Activated CD8-positive, alpha-beta memory T cell treated with anti-CD3 and anti-CD28 coated beads, Interleukin-2, amount 50 U/mL, for 1 hour (primary cell): ENCODE measurements around the gene OR5D16.
"Not testable (repeated sequence)": the region's sequence is repeated elsewhere in the genome, so short reads cannot be mapped to it uniquely, and the experiment has no call there.

Experiments
- DNase-seq: peaks from one replicate; pipeline ENCODE4 v3.0.0-alpha.2; 2020; ENCODE audit errors: extremely low read depth

Gene OR5D16

GRCh38 chr11:55838452-55838851 lies at the start of gene OR5D16:
Gene OR5D16, plus strand, starts transcription at chr11:55838752. Its CDS starts 0 bp downstream, at chr11:55838752.
- no peak for DNase-seq

DNA sequence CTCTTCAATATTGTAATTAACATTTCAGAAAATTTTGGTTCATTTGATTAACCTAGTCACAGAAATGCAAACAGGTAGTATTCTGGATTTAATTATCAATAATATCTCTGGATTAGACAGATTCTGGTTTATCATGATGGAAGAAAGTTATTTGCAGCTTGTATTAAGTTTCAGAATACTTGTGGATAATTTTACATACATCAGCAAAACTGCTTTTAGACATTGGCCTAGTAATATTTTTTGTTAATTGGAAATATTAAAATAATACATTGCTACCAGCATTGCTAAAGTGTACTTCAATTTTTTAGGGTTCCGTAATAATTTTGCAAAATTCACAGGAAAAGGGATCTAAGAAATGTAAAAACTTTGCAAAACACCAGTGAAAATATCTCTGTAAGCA lies 46.9 kb upstream of the OR5D16 start:
- no peak for DNase-seq

- no peak for DNase-seq
Measured at GRCh38 chr11:55793321-55793720, 45.2 kb upstream of the OR5D16 start.

GRCh38 chr11:55795256-55795655 lies 43.3 kb upstream of the OR5D16 start, which contains the start of gene OR5D14:
Gene OR5D14, plus strand, starts transcription at chr11:55795556. Its CDS starts 0 bp downstream, at chr11:55795556.
- DNase-seq = no peak

- DNase-seq = no peak
Measured at GRCh38 chr11:55806248-55806647, 32.3 kb upstream of the OR5D16 start.

DNA sequence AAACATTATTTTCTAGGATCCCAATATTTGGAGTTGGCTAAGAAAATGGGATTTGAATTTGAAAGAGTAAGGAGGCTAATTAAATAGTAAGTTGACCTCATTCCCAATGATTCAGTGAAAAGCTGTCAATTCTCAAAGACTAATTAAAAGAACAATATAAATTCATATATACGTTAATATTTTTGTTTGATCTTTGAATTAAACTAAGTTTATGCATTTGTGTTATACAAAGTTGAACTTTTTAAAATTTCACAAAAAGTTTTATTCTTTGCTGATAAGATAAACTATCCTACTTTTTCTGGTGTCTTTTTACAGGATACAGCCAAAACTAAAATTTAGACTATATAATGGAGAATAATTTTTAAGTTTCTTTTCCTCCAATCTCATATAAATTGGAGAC lies 27.5 kb upstream of the OR5D16 start, which contains the start of gene OR5L1:
Gene OR5L1, plus strand, starts transcription at position 301 of the 400 bp plus-strand sequence. CDS start 100 bp downstream, outside the sequence.
- no peak for DNase-seq

GRCh38 chr11:55819330-55819729 lies 19.2 kb upstream of the OR5D16 start, which contains the start of gene OR5D18:
Gene OR5D18, plus strand, starts transcription at chr11:55819630. Its CDS starts 0 bp downstream, at chr11:55819630.
- no peak for DNase-seq

DNA sequence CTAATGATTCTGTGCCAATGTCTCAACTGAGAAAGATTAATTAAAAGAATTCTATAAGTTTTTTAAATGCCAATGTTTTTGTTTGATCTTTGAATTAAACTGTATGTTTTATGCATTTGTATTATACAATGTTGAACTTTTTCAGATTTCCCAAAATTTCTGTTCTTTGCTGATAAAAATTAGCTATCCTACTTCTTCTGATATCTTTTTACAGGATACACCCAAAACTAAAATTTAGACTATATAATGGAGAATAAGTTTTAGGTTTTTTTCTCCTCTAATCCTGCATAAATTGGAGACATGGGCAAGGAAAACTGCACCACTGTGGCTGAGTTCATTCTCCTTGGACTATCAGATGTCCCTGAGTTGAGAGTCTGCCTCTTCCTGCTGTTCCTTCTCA lies 11.6 kb upstream of the OR5D16 start, which contains the start of gene OR5L2:
Gene OR5L2, plus strand, starts transcription at position 301 of the 400 bp plus-strand sequence. Its CDS starts 0 bp downstream, at position 301.
- no peak for DNase-seq

- no peak for DNase-seq
Measured at GRCh38 chr11:55847453-55847852, 8.9 kb downstream of the OR5D16 start.

DNA sequence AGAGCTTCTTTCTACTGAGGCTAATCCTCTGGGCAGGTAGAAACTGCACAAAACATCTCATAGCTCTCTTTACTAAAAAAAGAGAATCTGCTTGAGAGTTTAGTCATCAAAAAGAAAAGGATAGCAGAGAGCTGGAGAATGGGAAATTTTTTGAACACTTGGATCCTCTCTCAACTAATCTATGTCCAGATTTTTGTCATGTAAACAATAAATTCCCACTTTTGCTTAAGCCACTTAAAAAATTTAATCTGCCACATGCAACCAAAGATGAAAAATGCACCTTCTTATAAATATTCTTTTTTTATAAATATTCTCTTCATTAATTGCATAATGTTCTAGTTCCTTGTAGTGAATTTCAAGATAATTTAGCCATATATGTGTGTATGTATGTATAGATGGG lies 10.5 kb downstream of the OR5D16 start:
- DNase-seq = no peak

DNA sequence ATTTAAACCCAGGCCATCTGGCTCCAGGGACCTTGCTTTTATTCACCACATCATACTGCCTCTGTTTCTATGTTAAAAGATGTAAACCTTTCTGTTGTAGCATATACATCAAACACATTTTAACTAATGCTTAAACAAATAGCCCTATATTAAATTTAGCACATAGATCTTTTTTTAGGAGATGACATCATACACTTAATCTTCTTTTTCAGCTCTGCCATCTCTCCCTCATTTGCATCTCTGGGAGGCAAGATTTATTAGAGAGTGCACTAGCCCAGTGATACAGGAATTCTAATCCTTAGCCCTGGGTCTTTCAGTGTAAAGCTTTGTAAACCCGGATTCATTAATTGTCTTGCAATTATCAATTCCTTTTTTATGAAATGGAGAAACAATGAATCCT lies 13.6 kb downstream of the OR5D16 start:
- no peak for DNase-seq

- DNase-seq = no peak
Measured at GRCh38 chr11:55854704-55855103, 16.2 kb downstream of the OR5D16 start.

DNA sequence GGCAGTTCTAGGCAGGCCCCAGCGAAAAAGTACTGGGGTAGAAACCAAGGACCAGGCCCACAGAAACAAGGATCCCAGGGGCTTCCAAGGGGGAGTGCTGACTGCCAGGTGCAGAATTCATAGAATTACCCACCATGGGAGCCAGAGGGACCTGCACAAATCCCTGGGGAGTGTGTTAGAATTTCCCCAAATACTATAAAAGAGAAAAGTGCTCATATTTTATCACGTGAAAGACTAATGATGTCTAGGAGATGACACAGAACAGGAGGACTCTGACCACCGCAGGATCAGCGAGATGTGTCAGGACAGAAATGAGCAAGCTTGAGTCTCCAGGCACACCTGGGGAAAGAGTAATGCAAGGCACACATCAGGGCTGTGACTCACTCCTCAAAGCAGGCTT lies 28.8 kb downstream of the OR5D16 start:
- not testable (repeated sequence) for DNase-seq

DNA sequence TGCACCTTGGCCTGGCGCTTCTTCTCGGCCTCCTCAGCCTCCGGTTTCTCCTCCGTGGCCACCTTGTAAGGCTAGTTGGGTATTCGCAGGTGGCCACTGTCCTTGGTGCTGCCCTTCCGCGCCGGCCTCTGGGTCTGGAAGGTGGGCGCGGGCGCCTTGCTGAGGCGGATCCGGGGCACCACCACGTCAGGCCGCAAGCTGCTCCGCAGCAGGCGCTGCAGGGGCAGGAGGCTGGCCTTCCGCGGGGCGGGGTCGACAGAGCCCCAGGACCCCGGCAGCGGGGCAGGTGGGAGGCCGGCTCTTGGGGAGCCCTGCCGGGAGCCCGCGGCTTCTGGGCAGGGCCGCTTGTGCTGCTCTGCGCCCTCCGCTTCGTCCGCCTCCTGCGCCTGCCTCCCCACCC lies 34.2 kb downstream of the OR5D16 start:
- DNase-seq = not testable (repeated sequence)

DNA sequence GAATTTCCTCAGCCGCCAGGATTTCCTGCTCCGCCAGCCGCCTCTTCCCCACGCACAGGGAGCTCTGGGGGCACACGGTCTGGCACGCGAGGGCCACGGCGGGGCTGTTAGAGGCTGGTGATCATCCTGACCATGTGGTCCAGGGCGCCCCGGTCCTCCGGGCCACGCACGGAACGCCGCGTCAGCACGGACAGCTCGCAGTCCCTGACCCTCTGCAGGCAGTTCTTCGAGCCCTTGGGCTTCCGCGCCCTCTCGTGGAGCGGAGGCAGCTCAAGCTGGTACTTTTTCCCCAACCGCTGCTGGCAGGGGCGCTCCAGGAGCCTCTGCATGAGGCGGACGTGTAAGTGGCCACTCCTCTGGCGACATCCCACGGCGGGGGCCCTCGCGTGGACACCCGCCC lies 34.6 kb downstream of the OR5D16 start:
- DNase-seq = not testable (repeated sequence)

GRCh38 chr11:55882997-55883396 lies 44.4 kb downstream of the OR5D16 start, which contains the start of gene TRIM51:
Gene TRIM51, plus strand, starts transcription at chr11:55883297. Its CDS starts 2,132 bp downstream, at chr11:55885429.
- not testable (repeated sequence) for DNase-seq

DNA sequence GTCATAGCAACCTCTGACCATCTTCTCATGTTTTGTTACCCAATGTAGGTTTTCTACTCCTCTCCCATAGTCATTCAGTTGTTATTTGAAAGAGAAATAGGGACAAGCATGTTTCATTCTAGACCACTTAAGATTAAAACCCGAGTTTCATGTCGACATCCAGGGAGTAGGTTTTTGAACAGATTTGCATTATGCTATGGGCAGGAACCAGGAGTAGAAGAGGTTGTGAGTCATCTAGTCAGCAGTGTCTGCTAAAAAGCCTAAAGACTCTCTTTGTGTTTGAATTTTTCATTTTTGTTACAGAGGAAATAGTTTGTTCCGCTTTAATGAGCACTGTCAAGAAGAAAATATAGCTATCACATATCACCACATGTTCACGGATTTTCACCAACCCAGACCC lies 46.4 kb downstream of the OR5D16 start:
- DNase-seq = not testable (repeated sequence)

- DNase-seq = not testable (repeated sequence)
Measured at GRCh38 chr11:55885481-55885880, 46.9 kb downstream of the OR5D16 start.
